Coronary artery (tissue), 2 donors: ENCODE results near the gene TWIST2.

Experiments used
- DNase-seq: peaks from one replicate; pipeline ENCODE4 v3.0.0-alpha.2; 2017; ENCODE audit warnings: low spot score
- H3K27ac ChIP-seq, 2 donors: fragments of 200-600 bp; sonication (generic); one replicate each; pipeline ENCODE4 v1.5.1; 2016 to 2019
- H3K4me3 ChIP-seq: fragments of 200-600 bp; sonication (generic); 2 replicates; pipeline ENCODE4 v1.5.1; 2016; ENCODE audit warnings: mild to moderate bottlenecking, moderate library complexity
- CTCF ChIP-seq: fragments of 200-600 bp; sonication (generic); IDR thresholded peaks from one replicate; pipeline ENCODE4 v1.5.1; 2019; ENCODE audit warnings: antibody characterized with exemption

TWIST2 gene

GRCh38 chr2:238916875-238917590 is 69.1 kb downstream of the TWIST2 start:
- TF ChIP-seq CTCF: no peak
- Histone ChIP-seq H3K4me3 (no peak overlapping the region), H3K27ac (no peak overlapping the region)
- DNase-seq: peak; percentile 65

- peak; percentile 38 for DNase-seq
- Histone ChIP-seq H3K27ac (no peak overlapping the region), H3K4me3 (no peak overlapping the region)
- no peak for TF ChIP-seq CTCF
These were observed 71.4 kb downstream of the TWIST2 start for GRCh38 chr2:238919307-238919706.

GRCh38 chr2:238920053-238920452 is 72.2 kb downstream of the TWIST2 start:
- peak; percentile 59 for DNase-seq
- no peak for TF ChIP-seq CTCF
- Histone ChIP-seq H3K4me3 (no peak overlapping the region), H3K27ac (no peak overlapping the region)

GRCh38 chr2:238920601-238921001 is 72.7 kb downstream of the TWIST2 start:
- no peak overlapping the region for H3K4me3 ChIP-seq
- DNase-seq: no peak
- H3K27ac ChIP-seq: no peak overlapping the region
- TF ChIP-seq CTCF: no peak

- Histone ChIP-seq H3K4me3 (no peak overlapping the region), H3K27ac (no peak overlapping the region)
- no peak for TF ChIP-seq CTCF
- DNase-seq: peak; percentile 46
These were observed 73.4 kb downstream of the TWIST2 start for GRCh38 chr2:238921259-238921658.

GRCh38 chr2:238921681-238922319 is 73.9 kb downstream of the TWIST2 start:
- peak; percentile 59 for DNase-seq
- H3K27ac ChIP-seq: no peak overlapping the region
- no peak for TF ChIP-seq CTCF
- H3K4me3 ChIP-seq: no peak overlapping the region

- no peak for TF ChIP-seq CTCF
- Histone ChIP-seq H3K4me3 (no peak overlapping the region), H3K27ac (no peak overlapping the region)
- DNase-seq: no peak
These were observed 74.5 kb downstream of the TWIST2 start for GRCh38 chr2:238922435-238922834.
